Activated CD4-positive, alpha-beta T cell treated with anti-CD3 and anti-CD28 coated beads for 4 hours (primary cell): Measurements from ENCODE around the gene NMRK1.

Experiments
- DNase-seq, 2 donors: peaks; one replicate each; pipeline ENCODE4 v3.0.0-alpha.2; 2020

Gene NMRK1

DNA sequence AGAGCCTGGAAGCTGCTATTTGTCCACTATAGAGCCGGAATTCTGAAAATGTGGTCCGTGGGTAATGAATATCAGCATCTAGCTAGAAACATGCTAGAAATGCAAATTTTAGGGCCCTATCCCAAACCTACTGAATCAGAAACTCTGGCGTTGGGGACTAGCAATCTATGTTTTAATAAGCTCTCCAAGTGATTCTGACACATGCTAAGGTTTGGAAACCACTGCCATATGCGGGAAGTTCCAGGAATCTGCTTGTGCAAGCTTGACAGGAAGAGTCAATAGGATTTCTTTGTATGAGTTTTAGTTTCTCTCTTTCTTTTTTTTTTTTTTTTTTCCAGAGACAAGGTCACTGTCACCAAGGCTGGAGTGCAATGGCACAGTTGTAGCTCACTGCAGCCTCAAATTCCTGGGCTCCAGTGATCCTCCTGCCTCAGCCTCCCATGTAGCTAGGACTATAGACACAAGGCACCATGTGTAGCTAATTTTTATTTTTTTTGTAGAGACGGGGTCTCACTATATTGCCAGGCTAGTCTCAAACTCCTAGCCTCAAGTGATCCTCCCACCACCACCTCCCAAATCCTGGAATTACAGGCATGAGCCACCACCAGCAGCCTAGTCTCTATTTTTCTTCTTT lies 33.5 kb downstream of the NMRK1 start:
- DNase-seq: no peak

DNA sequence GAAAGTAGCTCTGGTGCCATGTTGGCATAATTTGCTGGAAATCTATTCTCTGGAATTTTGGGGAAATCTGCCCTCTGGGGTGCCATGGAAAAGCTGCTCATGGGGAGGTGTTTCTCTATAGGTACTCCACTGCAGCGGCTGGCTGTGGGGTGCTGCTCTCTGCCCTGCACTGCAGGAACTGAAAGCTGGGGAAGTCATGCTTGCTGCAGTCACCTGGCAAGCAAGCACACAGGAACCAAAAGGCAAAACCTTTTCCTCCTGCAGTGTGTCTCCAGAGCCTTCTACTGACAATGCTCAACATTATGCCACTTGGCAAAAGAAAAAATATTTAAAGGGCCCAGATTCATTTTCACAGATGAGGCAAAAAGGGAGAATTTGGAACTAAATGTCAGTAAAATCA lies 34.1 kb downstream of the NMRK1 start:
- DNase-seq: no peak

DNA sequence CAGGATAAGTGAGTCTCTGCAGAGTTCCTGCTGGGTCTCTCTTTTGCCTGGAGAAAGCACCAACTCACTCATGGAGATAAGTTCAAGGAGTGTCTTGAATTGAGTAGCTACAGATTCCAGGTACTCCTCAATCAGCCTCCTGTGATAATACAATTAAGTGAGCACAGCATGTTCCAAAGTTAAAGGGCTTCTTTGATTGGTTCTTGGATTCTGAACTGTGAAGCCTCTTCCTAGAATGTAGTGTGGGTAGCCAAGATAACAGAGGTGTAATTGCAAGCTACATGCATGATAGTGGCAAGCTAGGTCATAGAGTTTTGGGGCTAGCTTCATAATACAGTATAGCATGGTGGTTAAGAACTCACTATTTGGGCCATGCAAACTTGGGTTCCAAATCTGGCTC lies 36.7 kb downstream of the NMRK1 start:
- DNase-seq: no peak

DNA sequence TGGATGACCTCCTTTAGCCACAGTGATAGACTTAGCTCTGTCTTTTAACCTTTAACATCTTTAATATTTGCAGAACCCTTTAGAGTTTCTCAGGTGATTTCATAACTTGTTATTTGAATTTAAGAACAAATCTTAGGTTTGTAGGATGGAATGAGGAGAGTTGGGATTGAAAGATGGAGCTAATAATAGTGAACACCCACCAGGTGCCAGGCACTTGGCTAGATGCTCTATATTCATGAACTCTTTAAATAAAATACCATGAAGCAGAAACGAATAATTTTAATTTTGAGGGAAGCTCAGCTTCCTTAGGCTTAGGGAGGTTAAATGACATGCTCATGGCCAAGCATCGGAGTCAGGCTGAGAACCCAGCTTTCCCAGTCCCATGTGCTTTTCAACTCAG lies 40.4 kb downstream of the NMRK1 start:
- DNase-seq: no peak

DNA sequence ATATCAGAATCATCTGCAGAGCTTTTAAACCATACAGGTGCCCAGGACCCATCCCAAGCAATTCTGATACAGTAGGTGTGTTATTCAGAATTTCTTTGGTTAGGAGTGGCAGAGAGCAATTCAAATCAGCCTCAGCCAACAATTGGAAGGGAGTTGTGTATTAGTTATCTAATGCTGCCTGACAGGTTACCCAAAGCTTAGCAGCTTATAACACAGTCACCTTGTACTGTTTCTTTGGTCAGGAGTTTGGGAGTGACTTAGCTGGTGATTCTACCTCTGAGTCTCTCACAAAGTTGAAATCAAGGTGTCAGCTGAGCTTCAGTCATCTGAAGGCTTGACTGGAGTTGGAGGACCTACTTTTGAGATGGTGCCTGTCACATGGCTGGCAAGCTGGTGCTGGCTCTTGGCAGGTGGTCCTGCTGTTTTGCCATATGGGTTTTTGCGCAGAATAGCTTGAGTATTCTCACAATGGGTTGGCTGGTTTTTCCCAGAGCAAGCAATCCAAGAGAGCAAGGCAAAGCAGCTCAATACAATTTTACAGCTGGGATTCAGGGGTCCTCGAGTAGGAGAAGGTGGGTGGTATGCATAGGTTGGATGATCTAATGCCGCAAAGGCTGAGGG lies 41.1 kb downstream of the NMRK1 start:
- DNase-seq: no peak

DNA sequence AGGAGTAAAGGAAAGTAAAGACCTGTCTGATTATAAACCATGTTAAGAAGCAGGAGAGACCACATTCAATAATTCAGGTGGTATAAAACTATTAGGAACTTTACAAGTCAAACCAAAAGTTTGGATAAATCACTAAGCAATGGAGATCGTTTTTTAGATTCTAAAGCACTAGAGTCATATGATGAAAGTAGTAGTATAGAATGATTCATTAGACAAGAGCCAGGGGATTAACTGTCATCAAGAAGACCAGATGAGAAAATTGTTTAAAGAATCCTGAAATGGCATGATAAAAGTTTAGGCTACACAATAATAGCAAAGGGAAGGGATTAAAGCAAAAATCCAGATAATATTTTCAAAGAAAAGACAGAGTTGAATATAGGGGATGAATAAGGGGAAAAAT lies 46.9 kb downstream of the NMRK1 start:
- no peak for DNase-seq

DNA sequence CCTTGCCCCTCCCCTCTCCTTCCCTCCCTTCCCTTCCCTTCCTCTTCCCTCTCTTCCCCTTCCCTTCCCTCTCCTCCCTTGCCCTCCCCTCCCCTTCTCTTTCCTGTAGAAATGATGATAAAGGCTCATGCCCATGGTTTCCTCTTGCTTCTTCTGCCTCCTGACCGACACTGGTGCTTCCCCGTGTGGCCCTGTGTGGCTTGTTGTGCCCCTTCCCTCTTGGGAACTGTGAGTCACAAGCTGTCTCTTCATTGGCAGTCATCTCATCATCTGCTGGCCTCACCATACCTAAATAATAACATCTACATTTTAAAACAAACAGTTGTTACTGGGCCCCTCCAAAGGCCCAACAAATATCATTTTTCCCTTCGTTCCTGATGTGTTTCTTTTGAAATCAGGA lies 48.2 kb downstream of the NMRK1 start:
- DNase-seq: no peak

DNA sequence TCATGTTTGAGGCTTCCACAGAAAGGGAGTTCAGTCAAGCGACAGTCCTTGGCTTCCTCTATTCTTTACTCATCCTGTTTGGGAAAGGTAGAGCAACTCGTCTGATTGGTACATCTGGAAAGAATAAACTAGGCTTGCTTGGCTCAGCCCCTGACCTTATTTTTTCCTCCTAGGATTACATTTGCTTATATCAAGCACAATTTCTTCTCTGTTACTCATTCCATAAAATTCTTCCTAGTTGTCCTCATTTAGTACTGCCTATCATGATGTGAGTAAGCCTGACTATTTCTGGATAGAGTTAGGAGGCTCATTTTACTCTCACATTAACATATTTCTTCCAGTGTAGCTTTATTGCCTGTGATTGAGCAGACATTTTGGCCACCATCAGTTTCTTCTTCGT lies 48.9 kb downstream of the NMRK1 start:
- no peak for DNase-seq

DNA sequence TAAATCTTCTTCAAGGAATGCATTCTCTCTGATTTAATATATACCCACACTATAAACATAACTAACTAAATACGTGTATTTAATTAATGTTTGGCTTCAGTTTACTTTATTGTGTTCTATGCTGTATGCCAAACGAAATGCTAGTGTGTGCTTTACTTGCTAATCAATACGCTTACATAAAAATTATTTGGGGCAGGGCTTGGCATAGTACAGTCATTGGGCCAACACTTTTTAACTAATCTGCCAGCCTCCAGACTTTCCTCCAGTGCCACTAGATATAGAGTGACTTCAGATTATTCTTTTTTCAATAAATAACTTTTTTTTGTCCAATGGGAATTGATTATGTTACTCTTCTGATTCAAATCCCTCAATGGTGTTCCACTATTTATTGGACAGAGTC lies 51.2 kb downstream of the NMRK1 start:
- no peak for DNase-seq

DNA sequence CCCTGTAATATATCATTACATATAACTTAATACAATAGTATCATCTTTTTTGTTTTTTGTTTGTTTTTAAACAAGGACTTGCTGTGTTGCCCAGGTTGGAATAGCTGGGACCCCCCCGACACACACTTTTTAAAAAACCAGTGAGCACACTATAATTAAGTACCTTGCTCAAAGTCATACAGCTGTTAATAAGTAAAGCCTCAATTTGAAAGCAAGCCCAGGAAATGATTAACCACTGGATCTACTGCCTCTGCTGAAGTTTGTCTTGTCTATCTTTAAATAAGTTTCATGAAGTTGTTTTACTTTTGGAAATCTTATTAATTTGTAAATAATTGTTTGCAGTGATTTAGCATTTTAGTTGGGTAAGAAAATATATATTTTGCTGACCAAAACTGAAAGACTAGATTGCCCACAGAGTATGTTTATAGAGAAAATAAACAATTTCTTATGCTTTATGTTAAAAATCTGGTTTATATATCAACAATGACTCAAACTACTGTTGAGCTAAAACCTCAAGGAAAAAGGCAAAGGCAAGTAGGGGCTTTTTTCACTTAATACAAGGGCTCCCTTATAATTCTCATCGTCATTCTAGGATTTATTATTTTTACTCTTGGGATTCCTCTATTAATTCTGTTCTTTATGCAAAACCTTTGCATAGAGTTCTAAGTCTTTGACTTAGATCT lies 54.0 kb downstream of the NMRK1 start:
- no peak for DNase-seq

DNA sequence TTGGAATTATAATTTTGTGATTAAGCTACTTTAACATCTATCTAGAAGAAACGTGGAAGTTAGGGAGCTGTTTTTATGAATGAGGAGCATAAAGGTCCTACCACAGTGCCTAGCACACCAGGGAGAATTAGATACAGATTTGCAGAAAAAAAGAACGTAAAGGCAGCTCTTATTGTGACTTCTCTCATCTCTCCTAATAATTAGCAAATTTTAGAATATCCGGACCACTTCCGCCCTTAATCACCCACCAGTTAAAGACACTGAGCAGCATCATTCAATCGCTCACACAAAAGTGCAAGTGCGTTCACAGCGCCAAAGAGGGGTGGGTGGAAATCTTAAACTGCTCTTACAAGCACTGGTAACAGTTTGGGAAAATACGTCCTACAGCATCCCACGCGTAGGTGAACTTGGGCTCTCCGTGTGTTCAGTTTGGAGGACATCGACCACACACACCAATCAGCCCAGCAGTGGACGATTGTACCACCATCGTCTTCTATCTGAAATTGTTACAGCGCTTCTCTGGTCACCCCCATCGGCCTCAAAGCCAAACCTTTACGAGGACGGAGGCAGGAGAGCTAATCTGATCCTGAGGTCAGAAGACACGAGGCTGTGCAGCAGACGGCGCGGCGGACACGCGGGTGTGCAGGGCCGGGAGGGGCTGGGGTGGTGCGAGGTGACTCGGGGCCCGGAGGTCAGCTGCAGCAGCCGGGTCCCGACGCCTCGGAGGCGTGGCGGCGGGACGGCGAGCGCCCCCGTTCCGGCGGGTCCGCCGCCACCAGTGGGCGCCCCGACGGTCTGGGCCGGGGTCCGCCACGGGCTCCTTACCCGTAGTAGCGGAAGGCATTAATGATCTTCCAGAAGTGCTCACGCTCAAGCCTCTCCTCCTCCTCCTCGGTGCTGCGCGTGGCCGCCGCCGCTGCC lies 60.5 kb downstream of the NMRK1 start:
- DNase-seq: peak; percentile 46 to 55

DNA sequence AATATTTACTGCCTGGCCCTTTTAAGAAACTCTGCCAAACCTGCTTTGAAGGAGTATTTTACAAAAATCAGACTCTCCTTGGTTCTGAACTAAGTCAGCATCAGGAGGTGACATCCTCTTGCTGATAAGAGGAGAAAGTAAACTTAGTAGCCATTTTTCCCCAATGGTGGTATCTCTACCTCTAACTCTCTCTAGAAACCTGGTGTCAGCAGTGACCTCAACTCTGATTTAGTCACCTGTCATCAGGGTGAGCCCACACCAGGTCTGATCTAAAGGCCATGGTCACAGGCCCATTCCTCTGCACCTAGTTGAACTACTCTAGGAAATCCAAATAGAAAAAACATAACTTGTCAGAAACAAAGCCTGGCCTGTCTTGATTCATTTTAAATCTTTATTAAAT lies 64.1 kb downstream of the NMRK1 start:
- no peak for DNase-seq

DNA sequence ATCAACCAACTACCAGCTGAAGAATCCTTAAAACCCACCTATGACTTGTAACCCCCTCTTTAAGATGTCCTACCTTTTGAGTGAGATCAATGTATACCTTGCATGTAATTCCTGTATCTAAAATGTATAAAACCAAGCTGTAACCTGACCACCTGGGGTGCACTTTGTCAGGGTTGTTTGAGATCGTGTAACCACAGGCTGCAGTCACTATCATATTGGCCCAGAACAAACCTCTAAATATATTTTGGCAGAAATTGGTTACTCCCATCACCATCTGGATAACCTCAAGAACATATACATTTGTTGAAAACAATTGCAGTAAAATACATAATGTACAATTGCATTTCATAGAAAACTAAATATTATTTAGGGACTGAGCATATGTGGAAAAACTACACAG lies 68.3 kb downstream of the NMRK1 start:
- no peak for DNase-seq

DNA sequence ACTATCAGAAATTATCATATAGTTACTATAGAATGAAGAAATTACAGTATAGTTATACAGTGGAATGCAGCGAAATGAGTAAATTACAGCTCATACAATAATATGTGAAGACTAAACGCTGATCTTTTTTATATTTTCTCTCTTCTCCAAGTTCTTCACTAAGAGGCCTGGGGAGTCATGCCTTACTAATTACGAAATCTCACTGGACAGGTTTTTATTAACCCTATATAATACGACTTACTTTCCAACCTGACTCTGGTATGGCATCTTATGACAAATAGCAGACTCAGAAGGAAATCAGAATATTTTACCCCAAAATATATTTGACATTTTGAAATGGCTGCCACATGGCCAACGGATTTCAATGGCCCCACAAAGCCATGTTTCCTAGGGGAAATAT lies 68.9 kb downstream of the NMRK1 start:
- DNase-seq: no peak

DNA sequence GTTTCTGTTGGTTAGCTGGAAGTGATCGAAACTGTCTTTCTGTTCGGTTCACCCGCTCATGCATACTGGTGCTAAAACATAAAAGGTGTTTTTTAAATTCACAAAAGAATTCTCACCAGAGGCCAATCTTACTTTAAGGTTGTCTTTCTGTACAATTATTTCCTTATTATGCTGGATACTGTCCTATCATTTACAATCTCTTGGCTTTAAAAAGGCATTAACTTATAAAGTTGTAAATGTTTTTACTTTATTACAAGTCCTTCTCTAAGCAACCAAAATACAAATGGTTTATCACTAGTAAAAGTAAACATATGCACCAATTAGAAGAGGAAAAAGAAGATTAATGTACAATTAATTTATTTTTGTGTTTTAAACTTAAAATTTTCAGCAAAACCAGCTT lies 70.6 kb downstream of the NMRK1 start:
- DNase-seq: no peak

DNA sequence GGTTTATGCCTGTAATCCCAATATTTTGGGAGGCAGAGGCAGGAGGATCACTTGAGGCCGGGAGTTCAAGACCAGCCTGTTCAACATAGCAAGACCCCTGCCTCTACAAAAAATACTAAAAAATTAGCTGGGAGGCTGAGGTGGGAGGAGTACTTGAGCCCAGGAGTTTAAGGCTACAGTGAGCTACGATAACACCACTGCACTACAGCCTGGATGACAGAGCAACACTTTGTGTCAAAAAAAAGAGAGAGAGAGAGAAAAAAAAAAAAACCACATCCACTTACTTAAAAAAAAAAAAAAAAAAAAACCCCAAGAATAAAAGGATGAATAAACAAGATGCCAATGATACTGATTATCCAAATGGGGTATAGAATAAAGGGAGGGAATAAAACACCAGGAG lies 74.2 kb downstream of the NMRK1 start:
- DNase-seq: no peak
